Renal cortex interstitium (tissue), 11 donors: Measurements from ENCODE around the gene DEXI. TPM values are rescaled to one million over a fixed set of nuclear protein-coding genes. Genes with fewer than 3 reads are reported as not detected.
"Not testable (repeated sequence)": the region's sequence is repeated elsewhere in the genome, so short reads cannot be mapped to it uniquely, and the experiment has no call there.

ENCODE experiments used
- DNase-seq, 11 donors: peaks; one replicate each; pipeline ENCODE4 v3.0.0-alpha.2; 2013; ENCODE audit warnings: low read depth in 9 of 11, low spot score in 4 of 11; ENCODE audit errors: extremely low read depth in 1 of 11
- polyA plus RNA-seq, 3 donors: library from polyadenylated mRNA; unstranded; fragments of 120-200 nt; gene quantifications; one replicate each; pipeline ENCODE4 v1.2.1, GENCODE V29; 2013; ENCODE audit not compliant: insufficient read length in 3 of 3

The DEXI gene
- polyA plus RNA-seq, 3 donors = 42.0 to 54.6 (median 43.9) TPM

DNA sequence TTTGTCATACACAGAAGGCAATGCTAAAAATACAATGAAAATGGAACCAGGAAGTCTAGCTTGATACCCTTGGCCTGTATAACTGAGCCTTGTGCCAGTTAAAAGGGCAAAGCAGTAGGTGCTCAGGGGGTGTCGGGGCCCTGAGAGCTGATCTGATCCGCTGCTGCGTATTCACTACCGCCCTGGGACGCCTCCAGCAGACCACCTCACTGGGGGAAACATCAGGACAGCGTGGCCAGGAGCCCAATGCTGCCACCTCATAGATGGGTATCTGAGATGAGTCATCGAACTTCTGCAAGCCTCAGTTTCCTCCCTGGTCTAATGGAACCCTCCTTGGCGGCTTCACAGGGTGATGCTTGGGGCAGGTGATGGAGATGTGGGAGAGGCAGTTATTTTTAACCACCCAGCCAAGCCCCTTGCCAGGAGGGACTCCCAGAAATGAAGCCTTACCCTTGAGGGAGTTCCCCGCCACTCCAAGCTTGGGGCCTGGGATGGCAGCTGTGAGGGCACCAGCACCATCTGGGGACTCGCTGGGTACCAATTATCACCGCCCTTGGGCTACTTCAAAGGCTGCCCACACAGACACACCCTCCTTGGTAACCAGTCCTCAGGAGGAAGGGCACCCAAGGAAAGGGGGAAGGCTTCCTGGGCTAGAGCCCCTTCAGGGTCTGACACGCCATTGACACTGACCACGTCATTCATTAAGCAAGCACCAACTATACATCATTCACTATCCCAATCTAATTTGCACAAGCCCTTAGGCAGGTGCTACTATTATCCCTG lies 7.8 kb downstream of the DEXI start:
- no peak for DNase-seq

DNA sequence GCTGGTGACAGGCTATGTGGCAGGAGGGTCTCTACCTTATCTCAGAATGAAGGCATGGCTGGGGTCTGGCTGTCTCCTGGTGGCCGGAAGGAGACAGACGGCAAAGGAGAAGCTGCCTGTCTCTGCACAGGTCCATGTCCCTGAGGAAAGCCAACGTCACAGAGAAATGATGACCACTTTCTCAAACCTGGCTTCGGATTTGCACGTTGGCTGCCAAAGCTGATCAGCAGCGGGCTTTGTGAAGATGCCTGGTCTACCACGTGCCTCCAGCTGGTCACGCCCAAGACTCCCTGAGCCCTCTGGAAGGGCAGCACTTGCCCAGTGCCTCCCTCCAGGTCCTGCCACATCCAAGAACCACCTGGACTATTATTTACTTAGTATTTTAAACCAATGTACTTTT lies 8.4 kb downstream of the DEXI start:
- no peak for DNase-seq

- DNase-seq = no peak
These were observed 9.1 kb downstream of the DEXI start for GRCh38 chr16:10932959-10933710.

DNA sequence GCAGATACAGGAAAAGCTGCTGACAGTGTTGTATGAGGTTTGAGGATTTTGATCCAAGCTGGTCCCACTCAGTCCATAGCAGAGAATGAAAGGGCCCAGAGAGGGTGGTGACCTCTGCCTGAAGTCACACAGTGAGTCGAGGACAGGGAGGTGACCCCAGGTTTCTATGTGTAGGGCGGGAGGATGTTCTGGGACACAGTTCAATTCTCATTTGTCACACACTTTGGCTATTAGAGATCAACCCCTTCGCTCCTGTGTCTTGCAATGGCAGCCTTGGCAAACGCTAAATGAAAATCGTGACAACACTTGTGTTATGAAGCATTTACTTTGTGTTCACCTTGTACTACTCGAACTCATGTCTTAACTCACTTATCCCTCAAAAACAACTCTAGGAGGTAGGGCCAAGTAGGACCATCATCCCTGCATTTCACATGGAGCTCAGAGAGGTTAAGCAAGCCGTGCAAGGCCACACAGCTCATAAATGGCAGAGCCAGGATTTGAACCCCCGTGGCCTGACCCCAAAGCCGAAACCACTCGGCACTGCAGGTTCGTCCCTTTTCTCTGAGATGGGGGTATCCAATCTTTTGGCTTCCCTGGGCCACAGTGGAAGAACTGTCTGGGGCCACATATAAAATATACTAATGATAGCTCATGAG lies 10.2 kb downstream of the DEXI start:
- DNase-seq = no peak

DNA sequence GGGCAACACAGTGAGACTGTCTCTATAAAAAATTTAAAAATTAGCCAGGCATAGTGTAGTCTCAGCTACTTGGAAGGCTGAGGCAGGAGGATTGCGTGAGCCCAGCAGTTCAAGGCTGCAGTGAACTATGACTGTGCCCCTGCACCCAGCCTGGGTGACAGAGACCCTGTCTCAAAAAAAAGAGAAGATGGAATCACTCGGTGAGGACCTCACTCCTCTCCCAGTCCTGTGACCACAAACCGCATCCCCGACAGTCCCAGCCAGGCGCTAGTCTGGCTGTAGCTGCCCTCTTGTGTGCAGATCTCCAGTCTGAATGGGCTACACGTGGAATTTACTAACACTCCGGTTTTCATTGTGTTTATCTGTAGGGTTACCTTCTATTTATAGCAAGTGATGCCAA lies 11.1 kb downstream of the DEXI start:
- DNase-seq = no peak

DNA sequence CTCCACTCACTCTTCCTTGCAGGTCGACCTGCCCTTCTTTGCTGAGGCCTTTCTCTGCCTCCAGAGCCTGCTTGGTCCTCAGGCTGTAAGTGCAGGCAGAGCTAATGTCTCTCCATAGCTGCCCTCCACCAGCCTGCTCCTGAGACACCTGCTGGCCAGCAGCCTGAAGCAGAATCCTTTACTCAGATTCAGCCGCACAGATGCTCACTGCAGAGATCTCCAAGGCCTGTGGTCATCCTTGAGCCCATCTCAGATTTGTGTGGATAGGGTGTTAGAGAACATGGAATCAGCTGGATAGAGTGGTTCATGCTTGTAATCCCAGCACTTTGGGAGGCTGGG lies 11.5 kb downstream of the DEXI start:
- no peak for DNase-seq

DNA sequence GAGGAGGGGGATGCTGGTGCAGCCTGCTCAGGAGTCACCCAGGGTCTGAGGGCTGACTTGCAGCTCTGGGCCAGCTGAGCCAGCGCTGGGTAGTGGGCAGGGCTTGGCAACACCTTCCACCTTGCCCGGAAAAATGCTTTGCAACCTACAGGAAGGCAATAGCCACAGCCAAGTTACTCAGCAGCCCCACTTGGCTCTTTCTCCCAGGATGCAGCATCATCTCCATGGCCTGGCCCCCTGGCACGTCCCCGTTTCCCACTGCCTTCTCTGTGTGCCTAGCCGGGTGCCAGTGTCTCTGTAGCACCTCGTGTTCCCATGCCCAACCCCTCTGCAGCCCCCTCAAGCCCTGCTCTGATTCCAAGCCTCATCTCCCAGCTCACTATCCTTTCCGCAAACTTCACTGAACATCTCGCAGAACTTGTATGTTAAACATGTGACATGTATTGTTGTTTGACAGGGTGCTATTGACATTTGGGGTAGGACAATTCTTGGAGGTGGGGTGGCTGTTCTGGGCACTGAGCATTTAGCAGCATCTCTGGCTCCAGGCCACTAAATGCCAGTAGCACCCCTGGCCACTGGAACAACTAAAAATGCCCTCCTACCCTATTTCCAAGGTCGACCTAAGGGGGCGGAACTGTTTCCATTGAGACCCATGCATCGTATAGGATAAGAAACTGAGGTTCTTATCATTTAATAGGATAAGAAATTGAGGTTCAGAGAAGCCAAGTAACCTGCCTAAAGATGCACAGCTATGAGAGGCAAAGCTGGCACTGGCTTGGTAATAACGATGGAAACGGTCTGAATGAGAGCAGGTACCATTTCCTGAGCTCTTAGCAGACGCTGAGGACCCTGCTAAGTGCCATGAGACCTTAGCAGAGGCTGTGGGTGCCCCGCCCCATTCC lies 12.2 kb downstream of the DEXI start:
- DNase-seq = no peak

DNA sequence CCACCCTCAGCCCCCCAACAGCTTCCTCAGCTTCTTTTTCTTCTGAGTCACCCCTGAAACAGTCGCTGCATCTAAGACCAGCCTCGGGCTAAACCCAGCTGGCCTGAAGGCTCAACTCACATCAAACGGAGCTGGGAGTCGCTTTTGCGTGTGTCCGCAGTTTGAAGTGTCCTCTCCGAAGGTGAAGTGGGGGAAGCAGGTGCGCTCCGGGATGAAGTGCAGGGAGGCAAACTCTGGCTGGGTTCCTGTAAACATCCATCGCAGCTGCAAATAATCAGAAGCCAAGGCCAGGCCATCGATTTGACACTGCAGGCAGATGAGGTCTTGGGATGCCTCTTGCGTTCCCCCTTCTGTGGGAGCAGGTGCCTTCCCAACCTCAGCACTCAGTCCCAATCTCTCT lies 13.2 kb downstream of the DEXI start:
- not testable (repeated sequence) for DNase-seq

GRCh38 chr16:10927497-10928112 lies 14.7 kb downstream of the DEXI start:
- no peak for DNase-seq

DNA sequence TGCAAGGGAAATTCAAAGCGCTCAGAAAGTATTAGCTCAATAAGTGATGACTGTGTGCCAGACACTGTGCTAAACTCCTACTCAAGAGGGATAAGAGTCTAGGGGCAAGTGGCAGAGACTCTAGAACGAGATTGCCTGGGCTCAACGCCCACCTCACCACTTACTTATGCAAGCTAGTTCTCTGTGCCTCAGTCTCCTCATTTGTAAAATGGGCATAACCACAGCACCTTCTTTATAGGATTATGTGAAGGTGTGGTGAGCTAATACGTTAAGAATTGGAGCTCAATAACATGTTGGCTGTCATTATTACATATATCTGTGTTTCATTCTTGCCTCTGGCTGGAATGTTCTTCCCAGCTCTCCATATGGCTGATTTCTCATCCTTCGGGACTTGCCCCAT lies 15.4 kb downstream of the DEXI start:
- DNase-seq = no peak

- DNase-seq = no peak
These were observed 16.2 kb downstream of the DEXI start for GRCh38 chr16:10926094-10926493.

DNA sequence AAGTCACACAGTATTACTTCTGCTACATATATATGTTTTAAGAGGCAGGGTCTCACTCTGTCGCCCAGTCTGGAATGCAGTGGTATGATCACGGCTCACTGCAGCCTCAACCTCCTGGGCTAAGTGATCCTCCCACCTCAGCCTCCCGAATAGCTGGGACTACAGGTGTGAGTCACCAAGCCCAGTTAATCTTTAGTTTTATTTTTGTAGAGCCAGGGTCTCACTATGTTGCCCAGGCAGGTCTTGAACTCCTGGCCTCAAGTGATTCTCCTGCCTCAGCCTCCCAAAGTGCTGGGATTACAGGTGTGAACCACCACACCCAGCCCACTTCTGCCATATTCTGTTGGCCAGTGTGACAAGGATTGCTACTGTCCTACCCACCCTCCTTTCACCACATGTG lies 17.0 kb downstream of the DEXI start:
- not testable (repeated sequence) for DNase-seq

GRCh38 chr16:10923650-10924214 lies 18.5 kb downstream of the DEXI start:
- no peak for DNase-seq

- DNase-seq = no peak
These were observed 19.1 kb downstream of the DEXI start for GRCh38 chr16:10923146-10923649.

DNA sequence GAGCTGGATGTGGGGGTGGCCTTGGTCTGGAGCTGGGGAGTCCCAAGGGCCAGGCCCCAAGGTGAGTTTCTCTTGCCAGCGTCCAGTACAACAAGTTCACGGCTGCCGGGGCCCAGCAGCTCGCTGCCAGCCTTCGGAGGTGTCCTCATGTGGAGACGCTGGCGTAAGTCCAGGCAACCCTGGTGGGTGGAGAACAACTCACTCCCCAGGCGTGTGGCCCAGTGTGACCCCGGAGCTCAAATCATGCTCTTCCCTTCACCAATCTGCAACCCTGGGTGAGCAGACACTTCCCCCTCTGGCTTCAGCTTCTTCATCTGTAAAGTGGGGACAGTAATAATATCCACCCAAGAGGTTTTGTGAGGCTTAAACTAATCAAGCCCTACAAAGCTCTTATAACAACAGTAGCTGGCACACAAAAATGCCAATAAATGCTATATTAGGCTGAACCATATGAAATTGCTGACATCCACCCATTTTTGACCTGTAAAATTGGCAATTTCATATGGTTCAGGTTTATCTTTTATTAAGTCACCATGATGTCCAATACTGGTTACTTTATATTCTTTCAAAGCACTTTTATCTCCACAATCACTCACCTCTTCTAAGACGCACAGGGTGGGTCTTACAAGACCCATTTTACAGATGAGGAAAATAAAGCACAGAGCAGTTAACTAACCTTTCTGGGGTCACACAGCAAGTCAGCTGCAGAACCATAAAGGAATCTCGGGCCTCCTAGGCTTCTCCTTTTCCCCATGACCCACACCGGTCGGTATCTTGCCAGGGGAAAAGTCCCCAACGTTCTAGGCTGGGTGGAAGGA lies 19.7 kb downstream of the DEXI start:
- no peak for DNase-seq

- DNase-seq = no peak
These were observed 20.5 kb downstream of the DEXI start for GRCh38 chr16:10921536-10922327.
